Lung (tissue), 12 donors: ENCODE measurements around the gene SHMT1. TPM values are rescaled to one million over a fixed set of nuclear protein-coding genes. Genes with fewer than 3 reads are reported as not detected.
"Not testable (repeated sequence)": the region's sequence is repeated elsewhere in the genome, so short reads cannot be mapped to it uniquely, and the experiment has no call there.

ENCODE experiments used
- ATAC-seq: fragments of 200-7000 bp; cut with Tn5 transposase; one replicate; pipeline ENCODE4 v1.9.1; 2020; ENCODE audit warnings: moderate number of reproducible peaks; ENCODE audit not compliant: insufficient read depth, low FRiP score
- DNase-seq, 3 donors: peaks; one replicate each; pipeline ENCODE4 v3.0.0-alpha.2; 2013 to 2017
- H3K27ac ChIP-seq, 2 donors: one replicate each; pipeline ENCODE4 v1.5.1; 2013; ENCODE audit warnings: mild to moderate bottlenecking in 2 of 2, moderate library complexity in 2 of 2, control low read depth in 1 of 2, inconsistent platforms in 1 of 2, low read depth in 1 of 2, low read length in 1 of 2
- H3K27me3 ChIP-seq, 3 donors: one replicate each; pipeline ENCODE4 v1.5.1; 2013; ENCODE audit warnings: low read length in 2 of 3; ENCODE audit not compliant: control insufficient read depth in 3 of 3, insufficient read depth in 3 of 3
- H3K36me3 ChIP-seq, 4 donors: one replicate each; pipeline ENCODE4 v1.5.1; 2013; ENCODE audit warnings: low read length in 4 of 4, mild to moderate bottlenecking in 1 of 4, moderate library complexity in 1 of 4; ENCODE audit not compliant: control insufficient read depth in 4 of 4, insufficient read depth in 4 of 4
- H3K4me1 ChIP-seq, 5 donors: one replicate each; pipeline ENCODE4 v1.5.1; 2013; ENCODE audit warnings: low read length in 5 of 5, mild to moderate bottlenecking in 2 of 5, moderate library complexity in 1 of 5; ENCODE audit not compliant: control insufficient read depth in 5 of 5, insufficient read depth in 5 of 5
- H3K4me3 ChIP-seq: one replicate; pipeline ENCODE4 v1.5.1; 2013; ENCODE audit warnings: mild to moderate bottlenecking, control low read depth, moderate library complexity
- H3K9ac ChIP-seq, 2 donors: one replicate each; pipeline ENCODE4 v1.5.1; 2013; ENCODE audit warnings: low read length in 2 of 2, control low read depth in 1 of 2; ENCODE audit not compliant: insufficient read depth in 1 of 2
- H3K9me3 ChIP-seq, 4 donors: one replicate each; pipeline ENCODE4 v1.5.1; 2013; ENCODE audit warnings: low read length in 3 of 4, mild to moderate bottlenecking in 1 of 4, moderate library complexity in 1 of 4; ENCODE audit not compliant: control insufficient read depth in 4 of 4, insufficient read depth in 3 of 4
- CTCF ChIP-seq: IDR thresholded peaks from 2 replicates; pipeline ENCODE4 v1.5.1; 2012; ENCODE audit warnings: mild to moderate bottlenecking; ENCODE audit errors: control extremely low read depth, extremely low read depth
- whole genome bisulfite sequencing, 2 donors: extraction: QIAGEN DNeasy Blood & Tissue Kit; methylation state at CpG; one replicate each; pipeline ENCODE4 v1.1.7; 2013; 5-methylcytosine and 5-hydroxymethylcytosine counted together
- polyA plus RNA-seq, 2 donors: library from polyadenylated mRNA; stranded (reverse); fragments of 200-250 nt; gene quantifications; one replicate each; pipeline ENCODE4 v1.2.1, GENCODE V29; 2013
- total RNA-seq, 2 donors: library from RNA; depleted of rRNA in 1 of 2; stranded (reverse); fragments of >200 nt in 1 of 2; gene quantifications; one replicate each; pipeline ENCODE4 v1.2.1, GENCODE V29; 2014 to 2021
- donor health status: control.
- donor health status: control.
- donor health status: Bipolar disorder and iron deficiency.
- donor health status: healthy.
- donor health status: DM: yes; HTN: yes; CAD: no.

SHMT1 gene
- total and polyA plus RNA-seq, 4 donors, result 14.2 to 42.3 (median 25.3) TPM

GRCh38 chr17:18380471-18381157, 17.3 kb upstream of the SHMT1 start:
- DNase-seq, result no peak
- Histone ChIP-seq H3K4me1 (peaks cover 0 to 3% (median 0%) of the 10 kb centered on the region in 5 donors), H3K9ac (no peak overlapping the region), H3K27ac (no peak overlapping the region), H3K36me3 (no peaks in the 10 kb centered on the region), H3K9me3 (peaks cover 0 to 1% (median 0%) of the 10 kb centered on the region in 4 donors), H3K27me3 (peaks cover 0 to 2% (median 0%) of the 10 kb centered on the region in 3 donors), H3K4me3 (no peak overlapping the region)
- ATAC-seq, result no peak
- no peak for TF ChIP-seq CTCF
- 60 to 70% methylated on average over 15 of the region's 15 CpGs for WGBS, 2 donors

- H3K27me3 ChIP-seq, result peaks cover 0 to 2% (median 0%) of the 10 kb centered on the region in 3 donors
- no peaks in the 10 kb centered on the region for H3K36me3 ChIP-seq
- TF ChIP-seq CTCF, result no peak
- DNase-seq (no peak), ATAC-seq (no peak)
- no peak overlapping the region for H3K27ac ChIP-seq
- peaks cover 0 to 3% (median 0%) of the 10 kb centered on the region in 5 donors for H3K4me1 ChIP-seq
- peaks cover 0 to 1% (median 0%) of the 10 kb centered on the region in 4 donors for H3K9me3 ChIP-seq
- 81 to 91% methylated on average over 16 of the region's 16 CpGs for WGBS, 2 donors
- H3K4me3 ChIP-seq, result no peak overlapping the region
- H3K9ac ChIP-seq, result no peak overlapping the region
These were observed 16.1 kb upstream of the SHMT1 start for GRCh38 chr17:18379246-18380146.

GRCh38 chr17:18378614-18379013, 15.3 kb upstream of the SHMT1 start:
- H3K4me3 ChIP-seq, H3K4me1 ChIP-seq, H3K9ac ChIP-seq, H3K36me3 ChIP-seq, ATAC-seq, DNase-seq, H3K27me3 ChIP-seq, H3K9me3 ChIP-seq: not testable (repeated sequence)
- peak overlapping the region in 1 of 2 donors; percentile 91 for H3K27ac ChIP-seq
- WGBS, 2 donors, result 72 to 73% methylated on average over 5 of the region's 5 CpGs

- WGBS, 2 donors, result 81 to 83% methylated on average over 2 of the region's 2 CpGs
- no peak overlapping the region for H3K4me3 ChIP-seq
- no peak for ATAC-seq
These were observed 14.8 kb upstream of the SHMT1 start for GRCh38 chr17:18378205-18378505.

More at GRCh38 chr17:18378205-18378505, 14.8 kb upstream of the SHMT1 start:
- no peak for DNase-seq
- Histone ChIP-seq H3K27ac (peak overlapping the region in 1 of 2 donors; percentile 91), H3K4me1 (peaks cover 0 to 3% (median 0%) of the 10 kb centered on the region in 5 donors), H3K27me3 (no peaks in the 10 kb centered on the region), H3K9ac (no peak overlapping the region), H3K36me3 (no peaks in the 10 kb centered on the region), H3K9me3 (peaks cover 0 to 1% (median 0%) of the 10 kb centered on the region in 4 donors)
- TF ChIP-seq CTCF, result no peak
